GM23248 (cell line): Measurements from ENCODE around the gene CBX3. TPM values are rescaled to one million over a fixed set of nuclear protein-coding genes. Genes with fewer than 3 reads are reported as not detected.
"Not testable (repeated sequence)": the region's sequence is repeated elsewhere in the genome, so short reads cannot be mapped to it uniquely, and the experiment has no call there.

Source experiments
- DNase-seq: peaks from one replicate; pipeline ENCODE4 v3.0.0-alpha.2; 2015
- H2AFZ ChIP-seq: fragments of 200-600 bp; sonication (generic); 2 replicates; pipeline ENCODE4 v1.6.1; 2016; ENCODE audit warnings: antibody characterized with exemption
- H3F3A ChIP-seq: fragments of 200-600 bp; sonication (generic); 2 replicates; pipeline ENCODE4 v1.6.1; 2016; ENCODE audit warnings: mild to moderate bottlenecking, antibody characterized with exemption, mixed run types; ENCODE audit not compliant: insufficient read depth
- H3K27ac ChIP-seq: fragments of 200-600 bp; sonication (generic); 2 replicates; pipeline ENCODE4 v1.5.1; 2016; ENCODE audit warnings: mild to moderate bottlenecking
- H3K27me3 ChIP-seq: fragments of 200-600 bp; sonication (generic); replicated peaks from 2 replicates; pipeline ENCODE4 v1.6.1; 2016; ENCODE audit warnings: mild to moderate bottlenecking; ENCODE audit not compliant: insufficient read depth
- H3K36me3 ChIP-seq: fragments of 200-600 bp; sonication (generic); 2 replicates; pipeline ENCODE4 v1.6.1; 2016; ENCODE audit warnings: low read depth, mild to moderate bottlenecking
- H3K4me1 ChIP-seq: fragments of 200-600 bp; sonication (generic); 2 replicates; pipeline ENCODE4 v1.6.1; 2016; ENCODE audit warnings: mild to moderate bottlenecking; ENCODE audit not compliant: insufficient read depth
- H3K4me2 ChIP-seq: fragments of 200-600 bp; sonication (generic); one replicate; pipeline ENCODE4 v1.6.1; 2016; ENCODE audit warnings: mild to moderate bottlenecking; ENCODE audit not compliant: unreplicated experiment
- H3K4me3 ChIP-seq: fragments of 200-600 bp; sonication (generic); 2 replicates; pipeline ENCODE4 v1.5.1; 2016; ENCODE audit warnings: mild to moderate bottlenecking
- H3K79me2 ChIP-seq: fragments of 200-600 bp; sonication (generic); 2 replicates; pipeline ENCODE4 v1.6.1; 2016; ENCODE audit warnings: mild to moderate bottlenecking; ENCODE audit not compliant: insufficient read depth
- H3K9ac ChIP-seq: fragments of 200-600 bp; sonication (generic); 2 replicates; pipeline ENCODE4 v1.6.1; 2016; ENCODE audit warnings: mild to moderate bottlenecking
- H3K9me2 ChIP-seq: fragments of 200-600 bp; sonication (generic); 2 replicates; pipeline ENCODE4 v1.6.1; 2016; ENCODE audit warnings: mixed run types, mild to moderate bottlenecking, moderate library complexity; ENCODE audit not compliant: insufficient read depth
- H3K9me3 ChIP-seq: fragments of 200-600 bp; sonication (generic); one replicate; pipeline ENCODE4 v1.6.1; 2017; ENCODE audit warnings: low read depth
- H4K20me1 ChIP-seq: fragments of 200-600 bp; sonication (generic); 2 replicates; pipeline ENCODE4 v1.6.0; 2016; ENCODE audit not compliant: insufficient read depth
- EZH2 ChIP-seq: fragments of 200-600 bp; sonication (generic); IDR thresholded peaks from 2 replicates; pipeline ENCODE4 v1.6.1; 2018; ENCODE audit warnings: antibody characterized with exemption, mild to moderate bottlenecking; ENCODE audit not compliant: insufficient read depth, poor library complexity, severe bottlenecking
- EZH2phosphoT487 ChIP-seq: fragments of 200-600 bp; sonication (generic); IDR thresholded peaks from 2 replicates; pipeline ENCODE4 v1.6.1; 2018; ENCODE audit warnings: antibody characterized with exemption, moderate library complexity, mild to moderate bottlenecking, low read depth; ENCODE audit not compliant: insufficient read depth
- WGBS, 2 experiments: methylation state at CpG; one replicate each; pipeline ENCODE4 v1.1.6; 2015 to 2017; ENCODE audit warnings: low lambda C conversion rate in 2 of 2, low coverage in 1 of 2; ENCODE audit errors: missing lambda C conversion rate in 2 of 2; 5-methylcytosine and 5-hydroxymethylcytosine counted together
- in situ Hi-C: fragments of 300-500 bp; cut with MboI; formaldehyde crosslinking; loops from 2 replicates; pipeline ENCODE4 v1.15.0; 2020
- polyA plus RNA-seq: library from polyadenylated mRNA; unstranded; fragments of >200 nt; fragmentation: Nextera tagmentation; extraction: Ambion mirVana; gene quantifications from 2 replicates; pipeline ENCODE4 v1.2.1, GENCODE V29; 2016
- total RNA-seq: library from RNA; depleted of rRNA; stranded (reverse); fragments of >200 nt; shearing (Covaris generic); gene quantifications from 2 replicates; pipeline ENCODE4 v1.2.3, GENCODE V29; 2014

CBX3 gene
- total and polyA plus RNA-seq, 2 experiments from 2014 or later: 73.3 to 122 TPM

DNA sequence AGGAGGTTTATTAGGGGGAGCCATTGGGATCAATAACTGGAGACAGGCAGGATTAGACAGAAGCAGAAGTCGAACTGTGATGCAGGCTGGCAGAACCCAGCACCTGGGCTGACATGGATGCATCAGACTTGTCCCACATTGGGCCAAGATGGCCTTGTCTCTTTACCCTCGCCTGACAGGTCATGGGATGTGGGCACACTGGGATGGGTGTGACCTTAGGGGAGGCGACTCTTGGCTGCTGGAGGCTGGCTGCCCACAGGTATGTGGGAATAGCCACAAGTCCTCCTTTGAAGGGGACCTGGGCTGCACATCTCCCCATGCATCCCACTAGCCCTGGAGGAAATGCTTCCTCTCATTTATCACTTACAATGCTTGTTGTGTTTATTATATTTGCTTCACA lies 32.3 kb upstream of the CBX3 start:
- in situ Hi-C loops: no loop called here
- Histone ChIP-seq H3K9ac (no peak overlapping the region), H4K20me1 (no peaks in the 10 kb centered on the region), H3K36me3 (no peaks in the 10 kb centered on the region), H3K4me3 (no peak overlapping the region), H3K27me3 (no peaks in the 10 kb centered on the region), H3K4me2 (no peak overlapping the region), H3F3A (no peaks in the 10 kb centered on the region), H3K9me2 (no peaks in the 10 kb centered on the region), H2AFZ (no peak overlapping the region), H3K9me3 (no peaks in the 10 kb centered on the region), H3K79me2 (no peaks in the 10 kb centered on the region), H3K27ac (no peak overlapping the region), H3K4me1 (no peaks in the 10 kb centered on the region)
- TF ChIP-seq EZH2phosphoT487: no peak
- TF ChIP-seq EZH2: no peak
- no peak for DNase-seq
- 51 to 52% methylated on average over 3 of the region's 3 CpGs for WGBS, 2 experiments

GRCh38 chr7:26170663-26171062 lies 30.9 kb upstream of the CBX3 start:
- Histone ChIP-seq H3K4me3 (no peak overlapping the region), H4K20me1 (no peaks in the 10 kb centered on the region), H3K9ac (no peak overlapping the region), H3K4me1 (no peaks in the 10 kb centered on the region), H3K4me2 (no peak overlapping the region), H3K79me2 (no peaks in the 10 kb centered on the region), H3K9me3 (no peaks in the 10 kb centered on the region), H3K27me3 (no peaks in the 10 kb centered on the region), H3K36me3 (no peaks in the 10 kb centered on the region), H3K9me2 (no peaks in the 10 kb centered on the region), H3F3A (no peaks in the 10 kb centered on the region), H2AFZ (no peak overlapping the region), H3K27ac (no peak overlapping the region)
- WGBS, 2 experiments: 82 to 88% methylated on average over 1 of the region's 1 CpG
- DNase-seq: no peak
- no peak for TF ChIP-seq EZH2phosphoT487
- no peak for TF ChIP-seq EZH2
- in situ Hi-C loops: no loop called here

- TF ChIP-seq EZH2 (no peak), EZH2phosphoT487 (no peak)
- in situ Hi-C loops: no loop called here
- 64 to 67% methylated on average over 2 of the region's 2 CpGs for WGBS, 2 experiments
These were observed 29.9 kb upstream of the CBX3 start for GRCh38 chr7:26171601-26172000.

DNA sequence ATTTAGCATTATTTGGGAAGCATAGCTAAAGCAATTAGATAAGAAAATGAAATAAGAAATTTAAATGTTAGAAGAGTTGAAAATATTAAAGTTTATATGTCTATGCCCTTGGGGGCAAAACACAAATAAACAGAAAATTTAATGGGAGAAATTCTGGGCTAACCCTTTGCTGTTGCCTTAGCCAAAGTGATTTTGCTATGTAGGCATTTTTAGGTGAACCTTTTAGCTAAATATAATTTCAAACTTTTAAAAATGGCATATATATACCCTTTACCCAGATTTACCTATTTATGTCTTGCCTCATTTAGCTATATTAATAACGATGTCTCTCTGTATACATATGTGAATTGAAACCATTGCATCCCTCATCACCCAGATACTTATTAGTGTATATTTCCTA lies 29.5 kb upstream of the CBX3 start:
- DNase-seq: no peak

More at GRCh38 chr7:26171601-26172000, 29.9 kb upstream of the CBX3 start:
- no peak for DNase-seq
- H4K20me1 ChIP-seq: no peaks in the 10 kb centered on the region
- no peaks in the 10 kb centered on the region for H3K4me1 ChIP-seq
- H3K27me3 ChIP-seq: no peaks in the 10 kb centered on the region
- no peaks in the 10 kb centered on the region for H3K9me3 ChIP-seq
- no peaks in the 10 kb centered on the region for H3F3A ChIP-seq
- no peaks in the 10 kb centered on the region for H3K36me3 ChIP-seq
- no peaks in the 10 kb centered on the region for H3K79me2 ChIP-seq
- H3K4me2 ChIP-seq: no peak overlapping the region
- H3K9me2 ChIP-seq: no peaks in the 10 kb centered on the region
- H3K27ac ChIP-seq: no peak overlapping the region
- no peak overlapping the region for H2AFZ ChIP-seq
- H3K9ac ChIP-seq: no peak overlapping the region
- no peak overlapping the region for H3K4me3 ChIP-seq

GRCh38 chr7:26175903-26176302 lies 25.6 kb upstream of the CBX3 start:
- H3K4me3 ChIP-seq, H3K36me3 ChIP-seq, H3K4me2 ChIP-seq, DNase-seq, in situ Hi-C loops, H3K9me3 ChIP-seq, H3K9ac ChIP-seq, H3K79me2 ChIP-seq, H3K27me3 ChIP-seq, H3K27ac ChIP-seq, H2AFZ ChIP-seq, H3K4me1 ChIP-seq, H3K9me2 ChIP-seq, H4K20me1 ChIP-seq: not testable (repeated sequence)
- 60 to 79% methylated on average over 1 to 3 of the region's 4 CpGs for WGBS, 2 experiments
- H3F3A ChIP-seq: peaks cover 16% of the 10 kb centered on the region

More for the DNA sequence above, 29.5 kb upstream of the CBX3 start:
- in situ Hi-C loops: no loop called here
- no peaks in the 10 kb centered on the region for H3K27me3 ChIP-seq
- H3K9me2 ChIP-seq: no peaks in the 10 kb centered on the region
- no peaks in the 10 kb centered on the region for H4K20me1 ChIP-seq
- H3K9me3 ChIP-seq: no peaks in the 10 kb centered on the region
- H3K27ac ChIP-seq: no peak overlapping the region
- no peak overlapping the region for H3K9ac ChIP-seq
- 84 to 88% methylated on average over 1 of the region's 1 CpG for WGBS, 2 experiments
- H3K4me2 ChIP-seq: no peak overlapping the region
- H3K4me1 ChIP-seq: no peaks in the 10 kb centered on the region
- TF ChIP-seq EZH2: no peak
- no peak for TF ChIP-seq EZH2phosphoT487
- H3F3A ChIP-seq: no peaks in the 10 kb centered on the region
- no peaks in the 10 kb centered on the region for H3K36me3 ChIP-seq
- H3K79me2 ChIP-seq: no peaks in the 10 kb centered on the region
- no peak overlapping the region for H3K4me3 ChIP-seq
- H2AFZ ChIP-seq: no peak overlapping the region

DNA sequence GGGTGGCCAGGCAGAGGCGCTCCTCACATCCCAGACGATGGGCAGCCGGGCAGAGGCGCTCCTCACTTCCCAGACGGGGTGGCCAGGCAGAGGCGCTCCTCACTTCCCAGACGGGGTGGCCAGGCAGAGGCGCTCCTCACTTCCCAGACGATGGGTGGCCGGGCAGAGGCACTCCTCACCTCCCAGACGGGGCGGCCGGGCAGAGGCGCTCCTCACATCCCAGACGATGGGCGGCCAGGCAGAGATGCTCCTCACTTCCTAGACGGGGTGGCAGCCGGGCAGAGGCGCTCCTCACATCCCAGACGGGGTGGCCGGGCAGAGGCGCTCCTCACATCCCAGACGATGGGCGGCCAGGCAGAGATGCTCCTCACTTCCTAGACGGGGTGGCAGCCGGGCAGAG lies 24.8 kb upstream of the CBX3 start:
- H3K4me3 ChIP-seq, H3K36me3 ChIP-seq, H3K27me3 ChIP-seq, H3K9ac ChIP-seq, H3K4me2 ChIP-seq, H3K79me2 ChIP-seq, in situ Hi-C loops, H3K9me2 ChIP-seq, H3K27ac ChIP-seq, H3K4me1 ChIP-seq, H2AFZ ChIP-seq, DNase-seq, H4K20me1 ChIP-seq, H3K9me3 ChIP-seq: not testable (repeated sequence)
- 80 to 86% methylated on average over 1 to 14 of the region's 26 CpGs for WGBS, 2 experiments
- peaks cover 22% of the 10 kb centered on the region for H3F3A ChIP-seq

- H3K27me3 ChIP-seq, H4K20me1 ChIP-seq, H3K4me1 ChIP-seq, H2AFZ ChIP-seq, H3K4me2 ChIP-seq, H3K27ac ChIP-seq, H3K79me2 ChIP-seq, H3K9me2 ChIP-seq, H3K36me3 ChIP-seq, in situ Hi-C loops, DNase-seq, H3K9me3 ChIP-seq, H3K9ac ChIP-seq, H3K4me3 ChIP-seq: not testable (repeated sequence)
- WGBS, 2 experiments: 89 to 91% methylated on average over 20 of the region's 20 CpGs
- H3F3A ChIP-seq: peaks cover 28% of the 10 kb centered on the region
These were observed 24.3 kb upstream of the CBX3 start for GRCh38 chr7:26177269-26177668.
